SIG-M5 treated with dmso at 0.1 percent for 504 hours (cell line): ENCODE measurements around the gene AGBL1.
"Not testable (repeated sequence)": the region's sequence is repeated elsewhere in the genome, so short reads cannot be mapped to it uniquely, and the experiment has no call there.

Experiments used
- DNase-seq: peaks from one replicate; lab custom pipeline; 2025; ENCODE audit not compliant: unreplicated experiment; lab: John Stamatoyannopoulos, UW

The AGBL1 gene

DNA sequence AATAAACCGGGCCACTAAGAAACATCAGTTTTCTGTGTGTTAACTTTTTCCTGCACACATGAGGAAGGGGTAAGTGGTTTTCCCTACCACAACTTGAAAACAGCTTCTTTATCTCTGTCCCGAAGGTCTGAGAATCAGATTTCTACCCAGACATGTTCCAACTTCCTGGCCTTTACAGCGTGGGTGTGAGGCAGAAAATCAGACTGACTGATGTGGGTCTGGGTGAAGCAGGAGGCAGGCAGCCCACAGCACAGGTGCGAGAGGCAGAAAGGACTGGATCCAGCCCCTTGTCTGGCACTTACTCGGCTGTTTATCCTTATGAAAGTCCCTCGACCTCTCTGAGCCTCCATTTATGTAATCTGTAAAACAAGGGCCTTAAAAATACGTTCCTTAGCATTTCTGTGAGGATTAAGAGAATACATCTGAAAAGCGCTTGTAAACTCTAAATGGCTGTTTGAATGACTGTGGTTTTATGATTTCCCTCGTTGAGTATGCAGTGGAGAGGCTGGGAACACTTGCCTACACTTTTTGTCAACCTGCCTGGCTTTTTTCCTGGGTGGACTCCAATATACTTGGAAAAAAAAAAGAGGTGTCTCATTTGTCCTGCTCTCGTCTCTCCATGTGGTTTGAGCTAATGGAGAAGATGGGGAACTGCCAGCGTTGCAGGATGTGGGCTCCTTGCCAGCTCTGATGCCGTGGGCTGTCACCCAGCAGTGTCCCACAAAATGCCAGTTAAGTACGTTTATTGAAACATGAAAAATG lies 3.1 kb downstream of the AGBL1 start:
- DNase-seq, result no peak

DNA sequence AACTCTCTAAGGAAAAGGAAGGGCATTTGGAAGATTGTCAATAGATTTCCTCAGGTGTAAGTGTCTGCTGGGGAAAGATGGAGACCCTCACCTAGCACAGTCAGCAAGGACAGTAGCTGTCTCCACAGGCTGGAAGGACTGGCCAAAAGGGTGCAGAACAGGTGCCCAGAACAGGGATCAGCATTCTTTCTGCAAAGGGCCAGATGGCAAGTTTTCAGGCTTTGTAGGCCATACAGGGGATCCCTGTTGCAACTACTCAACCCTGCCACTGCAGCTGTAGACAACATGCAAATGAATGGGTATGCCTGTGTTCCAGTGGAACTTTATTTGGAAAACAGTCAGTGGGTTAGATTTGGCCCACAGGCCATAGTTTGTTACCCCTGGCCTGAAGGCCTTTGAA lies 8.1 kb downstream of the AGBL1 start:
- no peak for DNase-seq

DNA sequence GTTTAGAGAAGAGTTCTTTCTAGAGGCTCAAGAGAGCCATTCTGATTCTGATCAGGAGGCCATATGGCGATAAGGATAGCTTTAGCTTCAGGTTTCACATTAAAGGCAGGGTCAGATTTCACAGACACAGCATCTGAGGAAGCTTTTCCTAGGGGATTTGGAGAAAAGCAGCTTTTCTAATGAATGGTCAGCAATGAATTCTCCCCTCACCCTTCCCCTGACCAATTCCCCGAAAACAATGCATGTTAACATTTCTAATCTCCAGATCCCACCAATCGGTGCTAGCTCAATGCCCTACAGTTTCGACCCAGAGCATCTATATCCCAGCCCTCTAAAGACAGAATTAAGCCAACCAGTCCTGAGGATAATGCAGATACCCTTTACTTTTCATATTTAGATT lies 9.8 kb downstream of the AGBL1 start:
- DNase-seq, result no peak

DNA sequence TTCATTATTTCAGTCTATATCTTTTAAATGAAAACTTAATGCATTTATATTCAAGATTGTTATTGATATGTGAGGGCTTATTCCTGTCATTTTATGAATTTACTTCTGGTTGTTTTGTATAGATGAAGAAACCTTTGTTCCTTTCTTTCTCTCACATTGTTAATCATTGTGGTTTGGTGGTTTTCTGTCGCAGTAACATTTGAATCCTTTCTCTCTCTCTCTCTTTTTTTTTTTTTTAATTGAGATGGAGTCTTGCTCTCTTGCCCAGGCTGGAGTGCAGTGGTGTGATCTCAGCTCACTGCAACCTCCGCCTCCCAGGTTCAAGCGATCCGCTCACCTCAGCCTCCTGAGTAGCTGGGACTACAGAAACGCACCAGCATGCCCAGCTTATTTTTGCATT lies 22.1 kb downstream of the AGBL1 start:
- no peak for DNase-seq

DNA sequence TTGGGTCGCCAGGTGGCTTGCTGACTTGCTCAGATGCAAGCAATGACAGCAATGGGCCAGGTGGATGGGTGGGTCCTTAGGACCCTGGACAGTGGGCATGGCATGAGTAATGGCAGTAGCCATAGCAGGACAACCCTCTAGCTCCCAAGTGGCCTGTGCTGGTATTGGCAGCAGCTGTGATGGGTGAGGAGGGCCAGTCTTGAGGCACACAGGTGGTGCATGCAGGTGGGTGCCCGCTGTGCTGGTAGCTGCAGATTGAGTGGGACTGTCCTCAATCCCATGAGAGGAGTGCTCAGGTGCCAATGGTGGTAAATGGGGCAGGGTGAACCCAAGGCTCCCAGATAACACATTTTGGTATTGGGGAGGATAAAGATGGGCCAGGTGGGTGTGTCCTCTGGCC lies 24.2 kb downstream of the AGBL1 start:
- DNase-seq, result no peak

DNA sequence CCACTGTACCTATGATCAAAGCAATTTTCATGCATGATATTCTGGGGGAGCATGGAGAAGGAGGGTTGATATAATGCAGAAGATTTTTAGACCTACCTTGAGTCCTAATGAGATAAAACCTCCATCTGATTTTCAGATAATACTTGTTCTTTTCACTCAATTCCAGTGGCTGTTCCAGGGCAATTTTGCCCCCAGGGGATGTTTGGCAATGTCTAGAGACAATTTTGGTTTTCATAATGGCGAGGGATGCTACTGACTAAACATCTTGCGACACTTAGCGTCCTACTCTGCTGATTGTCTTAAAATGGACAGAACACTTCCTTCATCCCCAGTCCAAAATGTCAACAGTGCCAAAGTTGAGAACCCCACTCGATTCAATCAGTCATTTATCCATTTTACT lies 26.6 kb downstream of the AGBL1 start:
- DNase-seq, result no peak

DNA sequence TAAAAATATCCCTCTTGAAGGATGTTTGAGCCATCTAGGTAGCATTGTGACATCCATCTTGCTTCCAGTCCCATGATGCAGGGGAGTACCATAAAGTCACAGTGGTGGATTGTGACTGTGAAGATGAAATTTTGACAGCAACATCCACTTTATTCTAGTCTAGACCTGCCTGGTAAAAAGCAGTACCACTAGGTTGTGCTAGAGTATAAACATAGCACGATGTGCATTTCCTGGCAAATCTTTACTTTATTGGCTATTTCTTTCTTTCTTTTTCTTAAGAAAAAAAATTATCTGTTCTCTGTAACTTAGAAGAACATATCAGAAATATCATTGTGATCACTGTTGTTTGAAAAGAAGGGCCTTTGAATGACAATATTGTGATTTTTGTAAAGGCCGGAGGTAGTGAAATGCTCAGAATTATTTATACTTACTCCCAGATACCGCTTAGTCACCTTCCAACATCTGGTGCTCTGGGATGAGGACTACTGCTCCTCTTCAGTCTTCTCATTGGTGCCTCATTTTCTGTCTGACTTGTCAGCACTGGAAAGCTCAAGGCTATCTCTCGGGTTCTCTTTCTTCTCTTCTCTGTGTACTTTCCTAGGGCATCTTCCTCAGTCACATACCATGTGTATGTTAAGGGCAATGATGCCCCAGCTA lies 35.6 kb downstream of the AGBL1 start:
- no peak for DNase-seq

DNA sequence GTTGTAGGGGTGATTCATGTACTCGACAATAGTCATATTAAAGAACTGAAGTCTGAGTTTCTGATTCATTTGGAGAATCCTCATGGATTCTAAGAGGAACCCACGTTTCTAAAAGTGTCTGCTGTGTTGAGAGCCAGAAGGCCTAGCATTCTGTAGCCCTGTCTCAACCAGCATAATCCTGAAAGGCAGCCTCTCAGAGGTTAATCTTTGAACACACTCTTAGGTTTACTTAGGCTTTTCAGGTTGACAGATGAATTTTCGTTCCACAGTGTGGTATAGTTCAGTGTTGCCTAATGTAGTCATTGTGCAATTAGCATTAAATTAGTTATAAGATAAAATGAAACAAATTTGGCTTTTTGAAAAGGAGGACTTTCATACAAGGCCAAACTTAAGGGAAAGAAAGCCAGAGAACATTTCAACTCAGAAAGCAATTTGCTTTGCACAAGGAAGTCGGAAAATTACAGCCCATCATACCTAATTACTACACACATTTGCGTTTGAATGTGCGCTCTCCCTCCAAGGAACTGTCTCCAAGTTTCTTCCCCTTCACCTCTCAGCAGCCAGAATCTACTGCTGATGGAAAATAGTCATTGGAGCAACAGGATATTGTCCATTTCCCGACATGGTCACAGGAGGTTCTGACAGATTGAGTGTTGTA lies 42.0 kb downstream of the AGBL1 start:
- DNase-seq, result no peak

DNA sequence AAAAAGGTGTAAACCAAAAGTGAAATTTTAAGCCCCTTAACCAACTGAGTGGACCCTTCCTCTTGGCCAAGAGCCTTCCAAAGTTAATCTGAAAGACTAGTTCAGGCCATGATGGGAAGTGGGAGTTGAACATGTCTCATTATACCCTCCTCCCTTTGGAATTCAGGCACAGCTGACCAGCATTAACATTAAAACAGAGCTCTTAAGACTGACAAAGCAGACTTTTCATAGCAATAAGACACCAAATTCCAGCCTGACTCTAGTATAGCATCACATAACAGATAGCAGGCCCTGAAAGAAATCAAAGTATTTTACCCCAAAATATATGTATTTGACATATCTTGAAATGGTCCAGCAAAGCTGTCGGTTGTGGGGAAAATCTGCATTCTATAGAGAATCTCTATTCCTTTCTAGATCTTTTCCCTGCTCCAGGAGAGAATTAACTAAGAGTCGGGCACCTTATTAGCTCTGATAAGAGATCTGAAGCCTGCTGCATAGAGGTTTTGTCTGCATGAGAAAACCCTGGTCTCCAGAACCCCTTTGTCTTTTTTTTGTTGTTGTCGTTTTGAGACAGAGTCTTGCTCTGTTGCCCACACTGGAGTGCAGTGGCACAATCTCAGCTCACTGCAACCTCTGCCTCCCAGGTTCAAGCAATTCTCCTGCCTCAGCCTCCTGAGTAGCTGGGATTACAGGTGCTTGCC lies 43.2 kb downstream of the AGBL1 start:
- not testable (repeated sequence) for DNase-seq

DNA sequence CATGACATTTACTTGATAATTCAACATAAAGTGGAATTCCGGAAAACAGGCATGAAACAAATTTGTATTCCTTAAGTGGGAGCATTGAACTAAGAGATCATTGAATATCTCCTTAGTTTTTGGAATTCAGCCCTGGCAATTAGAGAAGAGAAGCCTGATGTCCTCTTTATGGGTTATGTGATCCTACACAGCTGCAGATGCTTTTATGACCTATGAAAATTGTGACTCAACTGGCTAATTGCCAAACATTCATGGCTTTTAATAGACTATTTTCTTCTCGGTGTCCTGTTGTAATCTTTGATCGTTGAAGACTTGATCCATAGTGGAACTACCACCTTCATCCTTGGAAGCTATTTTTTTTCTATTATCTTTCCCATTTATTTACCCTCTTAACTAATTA lies 46.1 kb downstream of the AGBL1 start:
- DNase-seq, result no peak

DNA sequence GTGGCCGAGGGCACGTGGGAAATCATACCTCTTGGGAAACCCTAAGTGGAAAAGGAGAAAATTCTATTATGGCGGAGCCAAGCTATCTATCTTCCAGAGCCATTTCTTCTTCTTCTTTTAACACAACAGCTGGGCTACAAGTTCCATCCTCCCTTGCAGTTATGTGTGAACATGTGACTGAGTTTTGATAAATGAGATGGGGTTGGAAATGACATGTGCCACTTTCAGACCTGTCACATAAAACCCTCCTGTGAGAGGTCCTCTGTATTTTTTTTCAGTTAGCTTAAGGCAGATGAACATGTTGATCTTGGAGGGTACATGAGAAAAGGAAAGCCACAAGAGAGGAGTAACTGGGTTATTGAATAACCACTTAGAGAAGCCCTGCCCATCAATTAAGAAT lies 47.9 kb downstream of the AGBL1 start:
- no peak for DNase-seq

DNA sequence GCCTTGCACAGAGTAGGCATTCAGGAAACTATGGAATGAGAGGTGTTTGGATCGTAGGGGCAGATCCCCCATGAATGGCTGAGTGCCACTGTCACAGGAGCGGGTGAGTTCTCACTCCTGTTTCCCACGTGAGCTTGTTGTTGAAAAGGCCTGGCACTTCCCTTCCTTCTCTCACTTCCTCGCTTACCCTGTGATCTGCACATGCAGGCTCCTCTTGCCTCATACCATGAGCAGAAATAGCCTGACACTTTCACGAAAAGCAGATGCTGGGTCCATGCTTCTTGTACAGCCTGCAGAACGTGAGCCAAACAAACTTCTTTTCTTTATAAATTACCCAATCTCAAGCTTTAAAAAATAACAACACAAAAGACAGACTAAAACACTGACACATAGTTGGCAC lies 55.4 kb downstream of the AGBL1 start:
- DNase-seq, result peak; percentile 19

DNA sequence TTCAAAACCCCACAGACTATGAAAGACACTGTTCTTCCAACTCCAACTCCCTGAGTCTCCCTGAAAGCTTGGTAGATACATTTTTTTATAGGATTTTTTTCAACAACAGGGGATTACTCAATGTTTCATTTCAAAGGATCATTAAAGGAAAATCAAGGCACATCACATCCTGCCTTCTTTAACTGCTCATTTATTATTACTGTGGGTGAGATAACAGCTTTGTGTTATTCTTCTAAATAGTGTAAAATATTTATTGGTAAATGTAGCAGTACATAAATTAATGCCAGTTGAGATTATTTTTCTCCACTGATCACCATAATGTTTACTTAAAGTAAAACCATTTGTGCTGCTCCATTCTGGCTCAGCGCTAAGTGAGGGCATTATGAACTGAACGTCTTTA lies 57.2 kb downstream of the AGBL1 start:
- DNase-seq, result no peak

DNA sequence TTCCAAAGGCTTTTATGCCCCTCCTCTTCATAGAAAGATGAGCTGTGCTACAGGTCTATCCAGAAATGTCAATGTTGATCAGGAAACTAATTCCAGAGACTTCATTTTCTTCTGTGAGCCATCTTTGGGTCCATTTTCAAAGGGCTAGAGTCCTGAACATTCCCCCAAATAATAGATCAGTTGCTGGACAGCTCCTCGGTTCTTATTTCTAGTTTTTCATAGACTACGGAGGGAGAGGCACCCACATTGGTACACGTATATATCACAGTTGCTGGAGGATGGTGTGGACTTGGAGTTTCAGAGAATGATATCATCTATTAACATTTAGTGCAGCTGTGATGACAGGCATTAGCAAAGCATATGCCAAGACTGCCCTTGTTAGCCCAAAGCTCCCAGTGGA lies 59.1 kb downstream of the AGBL1 start:
- no peak for DNase-seq

DNA sequence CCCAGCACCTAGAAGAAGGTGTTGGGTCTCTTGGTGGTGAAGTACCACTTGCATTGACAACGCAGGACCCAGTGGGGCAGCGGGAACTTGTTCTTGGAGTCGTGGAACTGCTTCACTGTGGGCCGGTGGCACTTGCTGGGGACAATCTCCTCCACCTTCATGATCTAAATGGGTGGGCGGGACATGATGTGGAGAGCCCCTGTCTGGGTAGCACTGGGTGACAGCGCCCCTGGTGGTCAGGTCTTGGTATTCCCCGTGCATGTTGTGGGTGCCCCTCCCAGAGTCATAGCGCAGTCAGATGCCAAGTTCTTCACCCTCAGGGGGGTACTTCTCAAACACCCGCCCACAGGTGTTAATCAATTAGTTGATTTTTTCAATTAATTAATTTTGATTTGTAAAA lies 60.2 kb downstream of the AGBL1 start:
- DNase-seq, result no peak

DNA sequence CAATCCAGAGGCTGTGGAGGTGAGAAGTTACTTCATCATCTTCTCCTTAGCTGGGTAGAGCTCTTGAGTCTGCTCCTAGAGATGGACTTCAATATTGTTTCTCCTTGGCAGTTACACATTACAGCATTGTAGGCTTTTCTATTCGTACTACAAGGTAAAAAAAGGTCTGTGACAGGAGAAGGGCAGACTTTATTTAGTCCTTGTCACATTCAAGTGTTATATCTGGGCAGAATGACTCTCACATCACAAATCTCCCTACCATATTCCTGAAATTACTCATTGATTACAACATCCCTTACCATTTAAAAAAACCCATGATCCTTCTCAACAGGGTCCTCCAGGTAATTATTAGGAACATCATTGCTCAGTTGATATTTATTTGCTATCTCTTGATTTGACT lies 75.0 kb downstream of the AGBL1 start:
- no peak for DNase-seq

DNA sequence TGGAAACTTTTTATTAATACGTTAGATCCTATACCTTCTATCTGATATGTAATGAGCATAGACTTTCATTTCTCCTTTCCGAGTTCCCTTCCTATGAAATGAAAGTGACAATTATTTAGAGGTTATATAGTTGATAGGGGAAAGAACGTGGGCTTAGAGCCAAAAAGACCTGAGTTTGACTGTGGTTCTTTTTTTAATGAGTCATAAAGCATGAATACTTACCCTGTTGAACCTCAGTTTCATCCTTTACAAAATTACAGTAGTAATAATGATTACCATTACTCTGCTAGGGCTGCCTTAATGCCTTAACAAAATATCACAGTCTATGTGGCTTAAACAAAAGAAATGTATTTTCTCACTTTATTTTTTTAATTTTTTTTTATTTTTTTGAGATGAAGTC lies 75.9 kb downstream of the AGBL1 start:
- DNase-seq, result no peak

DNA sequence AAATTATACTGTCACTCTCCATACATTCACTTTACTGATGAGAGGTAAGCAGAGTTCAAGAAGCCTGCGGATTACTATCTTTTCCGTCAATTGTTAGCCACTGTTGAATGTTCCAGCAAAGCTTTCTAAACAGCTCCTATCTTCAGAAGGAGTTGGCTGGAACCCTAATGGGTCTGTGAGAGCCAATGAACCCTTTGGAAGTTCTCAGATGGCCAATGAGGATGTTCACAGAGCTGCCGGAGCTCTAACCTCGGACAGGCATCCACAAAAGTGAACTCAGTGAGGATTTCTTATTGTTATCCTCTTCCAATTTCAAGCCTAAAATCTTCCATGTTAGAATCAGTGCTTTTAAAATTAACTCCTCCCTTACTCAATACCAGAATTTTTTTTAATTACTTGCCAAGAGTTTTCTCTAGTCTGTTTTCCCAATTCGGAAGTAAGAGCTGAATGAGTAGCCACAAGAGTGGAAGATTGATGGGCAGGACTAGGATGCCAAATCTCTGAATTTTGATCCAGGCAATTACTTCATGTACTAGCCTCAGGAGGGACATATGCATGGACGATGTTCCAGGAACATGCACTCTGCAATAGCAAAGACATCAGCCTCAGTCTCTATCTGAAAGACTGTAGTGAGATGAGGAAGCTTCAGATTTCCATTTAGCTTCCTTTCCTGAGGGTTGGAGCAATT lies 78.1 kb downstream of the AGBL1 start:
- no peak for DNase-seq

DNA sequence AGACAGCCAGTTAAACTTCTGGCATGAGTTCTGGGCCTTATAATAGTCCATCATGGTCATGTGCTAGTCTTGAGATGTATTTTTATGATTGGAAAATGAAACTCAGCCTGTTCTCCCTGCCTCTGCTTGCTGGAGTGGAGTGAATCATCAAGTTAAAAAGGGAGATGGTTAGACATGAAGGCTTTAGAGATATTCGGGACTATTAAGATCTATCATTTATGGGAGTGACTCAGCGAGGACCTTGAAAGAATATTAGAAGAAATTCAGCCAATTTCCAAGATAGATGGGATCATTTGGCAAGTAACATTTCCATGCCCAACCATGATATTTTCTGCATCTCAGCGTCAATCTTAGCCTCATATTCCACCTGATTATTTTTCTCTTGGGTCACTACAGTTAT lies 79.8 kb downstream of the AGBL1 start:
- DNase-seq, result no peak

DNA sequence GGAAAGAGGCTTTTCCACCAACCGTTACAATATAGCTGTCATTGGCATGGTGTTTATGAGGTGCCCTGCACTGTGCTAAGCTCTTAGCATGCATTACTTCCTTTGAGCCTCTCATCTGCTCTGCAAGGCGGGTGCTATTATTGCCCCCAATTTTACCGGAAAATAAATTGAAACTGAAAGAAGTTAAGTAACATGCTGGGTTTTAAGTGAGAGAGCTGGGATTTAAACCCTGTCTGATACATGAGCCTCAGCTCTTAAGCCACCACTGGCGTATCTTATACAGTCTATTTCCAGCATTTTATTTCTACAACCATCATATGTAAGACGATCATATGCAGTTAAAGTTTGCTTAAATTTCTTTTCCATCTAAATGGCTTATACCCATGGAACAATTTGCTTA lies 81.6 kb downstream of the AGBL1 start:
- no peak for DNase-seq

DNA sequence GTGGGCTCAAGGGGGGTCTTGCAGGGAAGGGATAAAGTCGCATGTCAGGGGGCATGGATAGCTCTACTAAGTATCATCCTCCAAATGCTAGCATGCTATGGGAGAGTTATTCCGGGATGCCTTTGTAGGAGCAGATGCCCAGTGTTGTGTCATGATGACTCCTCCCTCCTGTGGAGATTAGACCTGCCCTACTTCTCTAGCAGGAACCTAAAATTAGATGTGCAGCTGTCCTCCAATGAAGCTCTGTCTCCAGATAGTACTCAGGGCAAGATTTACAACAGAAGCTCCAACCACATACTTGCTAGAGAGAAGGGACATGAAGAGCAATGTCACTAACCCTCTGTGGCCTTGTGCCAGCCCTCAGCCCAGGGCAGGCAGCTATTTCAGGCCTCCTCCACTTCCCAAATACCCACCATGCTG lies 82.5 kb downstream of the AGBL1 start:
- DNase-seq, result no peak
